HG02759 (cell line): ENCODE measurements around the gene STX10.
"Not testable (repeated sequence)": the region's sequence is repeated elsewhere in the genome, so short reads cannot be mapped to it uniquely, and the experiment has no call there.

ENCODE experiments used
- ATAC-seq: cut with Tn5 transposase; IDR thresholded peaks from one replicate; pipeline ENCODE4 v1.9.1; 2021; ENCODE audit warnings: mild to moderate bottlenecking, moderate library complexity; ENCODE audit not compliant: unreplicated experiment

The STX10 gene

GRCh38 chr19:13165162-13165997 lies 15.2 kb upstream of the STX10 start:
- no peak for ATAC-seq

- no peak for ATAC-seq
Measured at GRCh38 chr19:13164343-13165161, 14.4 kb upstream of the STX10 start.

DNA sequence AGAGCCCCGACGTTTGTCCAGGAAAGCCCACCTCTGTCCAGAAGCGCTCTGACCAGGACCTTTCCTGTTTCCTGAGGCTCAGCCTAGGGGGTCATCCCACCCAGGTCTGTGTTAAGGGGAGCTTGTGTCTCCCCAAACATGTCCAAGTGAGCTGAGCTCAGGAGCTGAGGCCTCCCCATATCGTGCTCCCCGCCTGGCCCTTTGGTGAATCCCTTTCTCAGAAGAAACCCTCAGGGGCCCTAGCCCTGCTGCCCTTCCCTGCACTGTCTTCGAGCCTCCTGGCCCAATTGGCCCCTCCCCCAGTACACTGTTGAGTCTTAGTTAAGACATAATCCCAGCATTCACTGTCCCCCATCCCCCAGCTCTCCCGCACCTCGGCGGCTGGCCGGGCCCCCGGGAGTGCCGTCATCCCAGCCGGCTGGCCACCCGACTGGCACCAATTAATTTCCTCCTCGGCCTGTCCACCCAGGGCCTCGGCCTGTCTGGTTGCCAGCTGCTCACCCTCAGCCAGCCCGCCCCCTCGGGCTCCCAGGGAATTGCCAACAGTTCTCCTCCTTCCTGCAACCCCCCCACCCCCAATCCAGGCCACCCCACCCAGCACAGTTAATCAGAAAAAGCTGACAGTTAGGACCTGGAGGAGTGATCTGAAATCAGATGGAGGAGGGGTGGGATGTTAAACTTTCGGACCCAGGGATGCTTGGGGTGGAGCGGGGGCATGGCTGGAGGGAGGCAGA lies 13.6 kb upstream of the STX10 start:
- no peak for ATAC-seq

DNA sequence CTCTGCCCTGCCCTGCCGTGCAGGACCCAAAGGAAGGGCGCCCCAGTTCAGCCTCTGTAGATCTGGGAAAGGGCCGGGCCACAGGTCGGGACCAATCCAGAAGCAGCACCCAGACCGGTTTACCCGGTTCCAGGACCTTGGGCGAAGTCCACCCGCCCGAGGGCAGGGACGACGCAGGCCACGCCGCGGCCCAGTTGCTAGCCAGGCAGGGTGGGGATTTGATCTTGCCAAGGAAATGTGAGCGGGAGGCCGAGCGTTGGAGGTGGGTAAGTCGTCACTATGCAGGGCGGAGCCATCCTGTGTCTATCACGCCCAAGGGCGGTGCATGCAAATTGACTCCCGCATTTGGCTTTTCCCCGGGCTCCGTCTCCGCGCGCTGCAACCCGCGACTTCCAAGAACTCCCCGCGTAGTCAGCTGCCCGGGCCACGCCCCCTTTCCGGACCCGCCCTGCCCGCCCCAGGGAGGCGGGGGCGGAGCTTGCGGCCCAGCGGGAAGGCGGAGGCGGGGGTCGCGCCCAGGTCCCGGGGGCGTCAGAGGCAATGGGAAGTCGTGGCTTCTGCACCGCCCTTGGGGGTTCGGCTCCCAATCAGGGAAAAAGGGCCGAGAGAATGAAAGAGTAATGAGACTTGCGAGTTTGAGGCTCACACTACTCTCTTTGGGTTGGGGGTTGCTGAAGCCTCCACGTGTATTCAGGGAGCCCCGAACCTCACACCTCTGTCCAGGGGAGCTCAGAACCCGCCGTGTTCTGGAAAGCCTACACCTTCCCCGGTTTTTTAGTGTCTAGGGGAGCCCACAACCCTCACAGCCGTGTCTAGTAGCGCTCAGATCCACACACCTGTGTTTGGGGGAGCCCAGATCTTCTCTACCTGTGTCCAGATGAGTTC lies 12.8 kb upstream of the STX10 start:
- ATAC-seq = peak; percentile 46

GRCh38 chr19:13160557-13160956 lies 10.4 kb upstream of the STX10 start:
- no peak for ATAC-seq

DNA sequence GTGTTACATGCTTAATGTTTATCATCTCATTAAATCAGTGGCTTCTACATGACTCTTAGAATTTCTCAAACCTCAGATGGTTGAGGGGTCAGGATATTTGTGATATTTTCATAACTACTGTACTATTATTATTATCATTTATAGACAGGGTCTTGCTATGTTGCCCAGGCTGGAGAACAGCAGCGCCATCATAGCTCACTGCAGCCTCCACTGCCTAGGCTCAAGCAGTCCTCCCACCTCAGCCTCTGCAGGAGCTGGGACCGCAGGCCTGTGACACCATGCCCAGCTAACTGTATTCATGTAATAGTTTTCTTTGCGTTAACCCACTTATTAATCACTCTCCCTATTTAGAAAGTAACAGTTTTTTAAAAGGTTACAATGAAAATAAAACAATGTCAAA lies 9.5 kb upstream of the STX10 start:
- ATAC-seq = no peak

DNA sequence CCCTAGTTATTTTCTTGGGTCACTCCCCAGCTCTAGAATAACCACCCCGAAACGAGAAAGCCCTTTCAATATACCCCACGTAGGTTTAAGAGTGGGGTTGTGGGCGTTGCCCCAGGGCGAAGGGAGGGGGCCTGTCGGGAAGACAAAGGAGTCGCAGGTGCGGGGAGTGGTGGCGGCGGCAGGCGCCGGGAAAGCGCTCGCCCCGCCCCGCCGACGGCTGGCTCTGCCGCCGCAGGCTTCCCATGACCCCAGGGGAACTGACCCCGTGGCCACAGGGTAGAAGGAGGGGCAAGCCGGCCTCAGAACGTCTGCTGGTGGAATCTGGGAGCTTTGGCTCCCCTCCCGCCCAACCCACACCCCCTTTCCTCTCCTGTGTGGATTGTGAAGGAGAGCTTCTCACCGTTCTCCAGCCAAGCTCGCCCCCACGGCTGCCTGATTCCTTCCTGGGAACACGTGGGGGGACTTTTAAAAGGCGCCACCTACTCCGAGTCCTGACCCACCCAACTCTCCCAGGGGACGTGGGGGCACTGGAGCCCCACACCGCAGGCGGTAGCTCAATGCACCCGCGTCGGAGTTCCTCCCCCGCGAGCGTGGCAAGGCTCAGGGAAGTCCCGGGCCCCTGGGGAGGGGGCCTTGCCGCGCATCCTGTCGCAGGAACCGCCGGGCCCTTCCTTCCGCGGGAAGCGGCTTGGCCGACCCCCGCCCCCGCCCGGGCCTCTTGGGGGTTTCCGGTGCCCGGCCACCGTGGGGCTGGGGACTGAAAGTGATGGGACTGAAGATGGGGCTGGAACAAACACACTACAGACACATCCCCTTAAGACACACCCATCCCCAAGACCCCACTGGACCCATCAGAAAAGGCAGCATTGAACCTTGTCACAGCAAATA lies 5.5 kb upstream of the STX10 start:
- peak; percentile 28 for ATAC-seq

GRCh38 chr19:13154911-13155471 lies 4.8 kb upstream of the STX10 start:
- ATAC-seq = no peak

GRCh38 chr19:13154241-13154778 lies 4.1 kb upstream of the STX10 start:
- no peak for ATAC-seq

DNA sequence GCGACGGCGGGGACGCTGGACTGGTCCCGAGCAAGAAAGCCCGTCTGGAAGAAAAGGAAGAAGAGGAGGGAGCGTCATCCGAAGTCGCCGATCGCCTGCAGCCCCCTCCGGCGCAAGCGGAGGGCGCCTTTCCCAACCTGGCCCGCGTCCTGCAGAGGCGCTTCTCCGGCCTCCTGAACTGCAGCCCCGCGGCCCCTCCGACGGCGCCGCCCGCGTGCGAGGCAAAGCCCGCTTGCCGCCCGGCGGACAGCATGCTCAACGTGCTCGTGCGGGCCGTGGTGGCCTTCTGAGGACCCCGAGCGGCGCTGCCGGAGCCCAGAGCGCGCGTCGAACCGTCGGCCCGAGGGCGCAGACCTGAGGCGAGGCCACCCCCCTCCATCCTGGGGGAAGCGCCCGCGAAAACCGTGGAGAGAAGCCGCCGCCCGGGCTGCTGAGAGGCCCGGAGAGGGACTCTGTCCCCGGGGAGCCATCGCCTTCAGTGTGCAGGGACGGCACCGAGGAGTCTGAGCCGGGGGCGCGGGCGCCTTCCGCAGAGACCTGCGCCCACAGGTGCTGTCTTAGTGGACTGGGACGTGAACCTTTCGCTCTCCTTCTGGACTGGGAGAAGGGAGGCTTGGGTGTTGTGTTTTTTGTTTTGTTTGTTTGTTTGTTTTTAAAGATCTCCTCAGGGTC lies 3.5 kb upstream of the STX10 start:
- no peak for ATAC-seq

- ATAC-seq = peak; percentile 25
Measured at GRCh38 chr19:13152974-13153568, 2.9 kb upstream of the STX10 start.

- ATAC-seq = peak; percentile 7
Measured at GRCh38 chr19:13152356-13152973, 2.3 kb upstream of the STX10 start.

DNA sequence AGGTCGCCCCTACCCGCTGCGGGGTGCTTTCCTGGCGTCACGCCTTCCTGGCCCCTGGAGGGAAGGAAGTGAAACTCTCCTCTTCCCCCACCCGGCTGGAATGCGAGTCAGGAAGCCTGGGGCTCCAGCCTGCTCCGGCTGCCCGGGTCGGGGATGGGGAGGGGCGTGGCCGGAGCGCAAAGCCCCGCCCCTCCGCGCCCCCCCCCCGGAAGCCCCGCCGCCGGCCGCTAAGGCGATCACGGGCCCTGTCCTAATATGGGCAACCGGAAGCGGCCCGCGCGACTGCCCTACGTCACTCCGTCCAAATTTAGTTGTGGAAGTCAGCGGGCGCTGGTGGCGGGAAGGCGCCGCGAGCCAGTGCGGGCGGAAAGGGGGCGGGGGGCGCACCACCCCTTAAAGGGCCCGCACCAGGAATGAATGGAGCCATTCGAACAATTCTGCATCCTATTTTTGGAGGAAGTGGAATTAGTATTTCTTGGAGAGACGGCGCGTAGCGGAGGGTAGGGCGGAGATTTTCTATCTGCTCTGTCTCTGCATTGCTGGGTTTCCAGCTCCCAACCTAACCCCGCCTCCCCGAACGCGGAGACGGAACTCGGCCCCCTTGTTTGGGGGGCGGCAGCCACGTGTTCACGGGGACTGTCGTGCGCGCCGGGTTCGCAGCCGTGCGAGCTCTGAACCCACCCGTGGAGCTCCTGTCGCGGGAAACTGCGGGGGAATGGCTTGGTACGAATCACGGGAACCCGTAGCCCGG lies 1.6 kb upstream of the STX10 start:
- ATAC-seq = peak; percentile 49

GRCh38 chr19:13150931-13151604 lies 893 bp upstream of the STX10 start:
- no peak for ATAC-seq

- peak; percentile 2 for ATAC-seq
Measured at GRCh38 chr19:13149628-13150186, 468 bp downstream of the STX10 start.

DNA sequence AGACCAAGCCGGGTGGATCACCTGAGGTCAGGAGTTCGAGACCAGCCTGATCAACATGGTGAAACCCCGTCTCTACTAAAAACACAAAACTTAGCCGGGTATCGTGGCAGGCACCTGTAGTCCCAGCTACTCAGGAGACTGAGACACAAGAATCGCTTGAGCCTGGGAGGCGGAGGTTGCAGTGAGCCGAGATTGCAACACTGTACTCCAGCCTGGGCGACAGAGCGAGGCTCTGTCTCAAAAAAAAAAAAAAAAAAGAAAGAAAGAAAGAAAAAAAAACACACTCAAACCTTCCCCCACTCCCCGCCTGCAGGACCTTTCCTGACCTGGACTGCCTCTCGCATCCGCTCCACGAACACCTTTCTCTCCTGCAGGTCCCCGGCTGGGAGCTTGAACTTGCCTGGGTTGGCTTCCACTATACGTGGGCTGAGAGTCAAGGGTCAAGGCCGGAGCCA lies 975 bp downstream of the STX10 start:
- not testable (repeated sequence) for ATAC-seq
